CD4-positive, alpha-beta T cell (primary cell): ENCODE data around the gene SAMD4A. TPM values are rescaled to one million over a fixed set of nuclear protein-coding genes. Genes with fewer than 3 reads are reported as not detected.

Source experiments
- ATAC-seq: fragments of 200-7000 bp; cut with Tn5 transposase; one replicate; pipeline ENCODE4 v1.10.0; 2022; ENCODE audit warnings: mild to moderate bottlenecking; ENCODE audit not compliant: poor library complexity
- CTCF ChIA-PET: fragments of 350-600 bp; sonication (Branson Sonifier 250); formaldehyde crosslinking; loops from one replicate; lab custom pipeline; 2021; ENCODE audit warnings: antibody characterized with exemption, inconsistent platforms; lab: Charles Lee
- POLR2A ChIA-PET: fragments of 350-600 bp; sonication (Branson Sonifier 250); formaldehyde crosslinking; loops from one replicate; lab custom pipeline; 2021; ENCODE audit warnings: antibody characterized with exemption, inconsistent platforms; lab: Charles Lee
- DNase-seq, 14 experiments: peaks; one replicate each; pipeline ENCODE4 v3.0.0-alpha.2; 2013 to 2020; ENCODE audit warnings: mixed read lengths in 2 of 14
- H3K27ac ChIP-seq, 2 donors: one replicate each; pipeline versions ENCODE4 v1.5.1 to v1.7.0; 2013; ENCODE audit warnings: low read length in 2 of 2, low read depth in 1 of 2, mild to moderate bottlenecking in 1 of 2
- H3K27me3 ChIP-seq, 2 experiments: 1 replicate in 1 of 2; 2 replicates in 1 of 2; pipeline versions ENCODE4 v1.6.1 to v1.7.0; 2013; ENCODE audit warnings: low read length in 2 of 2, control low read depth in 1 of 2, mild to moderate bottlenecking in 1 of 2, moderate library complexity in 1 of 2; ENCODE audit not compliant: insufficient read depth in 2 of 2, control insufficient read depth in 1 of 2
- H3K36me3 ChIP-seq: one replicate; pipeline ENCODE4 v1.6.1; 2013; ENCODE audit warnings: low read length, control low read depth; ENCODE audit not compliant: insufficient read depth
- H3K4me1 ChIP-seq: one replicate; pipeline ENCODE4 v1.6.1; 2013; ENCODE audit warnings: low read length, control low read depth; ENCODE audit not compliant: insufficient read depth
- H3K4me3 ChIP-seq: one replicate; pipeline ENCODE4 v1.5.1; 2013; ENCODE audit warnings: mild to moderate bottlenecking, low read length, moderate library complexity
- H3K9me3 ChIP-seq, 2 experiments: 1 replicate in 1 of 2; 2 replicates in 1 of 2; pipeline versions ENCODE4 v1.6.1 to v1.7.0; 2013; ENCODE audit warnings: low read length in 2 of 2, mild to moderate bottlenecking in 2 of 2, control low read depth in 1 of 2, moderate library complexity in 1 of 2; ENCODE audit not compliant: control insufficient read depth in 1 of 2, insufficient read depth in 1 of 2
- H3K27ac Mint-ChIP-seq: one replicate; pipeline ENCODE4 v1.8.0; 2020; ENCODE audit warnings: mixed read lengths
- H3K27me3 Mint-ChIP-seq: one replicate; pipeline ENCODE4 v1.8.0; 2021; ENCODE audit warnings: mixed read lengths
- H3K36me3 Mint-ChIP-seq: one replicate; pipeline ENCODE4 v1.8.0; 2021; ENCODE audit warnings: low read depth, mixed read lengths
- H3K4me1 Mint-ChIP-seq: one replicate; pipeline ENCODE4 v1.8.0; 2021; ENCODE audit warnings: low read depth, mixed read lengths
- H3K4me3 Mint-ChIP-seq: one replicate; pipeline ENCODE4 v1.8.0; 2020; ENCODE audit warnings: mild to moderate bottlenecking, mixed read lengths
- H3K9me3 Mint-ChIP-seq: one replicate; pipeline ENCODE4 v1.8.0; 2020; ENCODE audit warnings: mixed read lengths
- intact Hi-C, 2 experiments: fragments of 100-400 bp; cut with DNase I in 1 of 2; cut with micrococcal nuclease in 1 of 2; formaldehyde crosslinking; loops; one replicate each; pipeline versions ENCODE4 v1.15.1 to v1.9.0; 2023 to 2025; cut with DNase I, micrococcal nuclease
- total RNA-seq, 174 experiments: library from RNA in 2 of 174; stranded (reverse) in 2 of 174; gene quantifications; one replicate each; pipeline ENCODE4 v1.2.3 and lab custom pipeline; 2021 to 2026
- TF ChIP-seq, protein P1 (sequence below): fragments of 200-600 bp; IDR thresholded peaks from one replicate; pipeline ENCODE4 v1.8.0; 2022; ENCODE audit warnings: antibody characterized with exemption, mild to moderate bottlenecking

SAMD4A gene
- total RNA-seq, 2 experiments from 2014 or later, result 1.9 to 2.3 TPM

DNA sequence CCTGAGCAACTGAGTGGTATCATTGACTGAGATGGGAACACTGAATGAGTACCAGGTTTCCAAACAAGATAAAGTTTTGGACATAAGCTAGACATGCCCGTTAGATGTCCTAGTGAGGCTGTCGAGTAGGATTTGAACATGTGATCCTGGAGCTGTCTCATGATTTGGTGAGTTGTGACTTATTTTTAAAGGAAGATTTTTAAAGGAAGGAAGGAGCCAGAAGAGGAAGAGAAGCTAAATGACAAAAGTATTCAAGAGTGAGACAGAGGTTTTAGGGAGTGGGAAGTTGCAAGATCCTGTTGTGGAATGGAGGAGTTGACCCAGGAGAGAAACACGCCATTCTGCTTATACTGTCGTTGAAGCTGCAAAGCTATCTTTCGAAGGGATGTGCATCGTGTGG lies 82.1 kb downstream of the SAMD4A start:
- Mint-ChIP-seq H3K4me3 (no peak overlapping the region), H3K27ac (no peak overlapping the region), H3K36me3 (no peaks in the 10 kb centered on the region), H3K4me1 (no peaks in the 10 kb centered on the region), H3K27me3 (peaks cover 19% of the 10 kb centered on the region), H3K9me3 (no peaks in the 10 kb centered on the region)
- POLR2A ChIA-PET, result no interaction called here
- H3K4me1 ChIP-seq, result no peaks in the 10 kb centered on the region
- CTCF ChIA-PET, result no interaction called here
- H3K9me3 ChIP-seq, result no peaks in the 10 kb centered on the region
- TF ChIP-seq, protein P1, sequence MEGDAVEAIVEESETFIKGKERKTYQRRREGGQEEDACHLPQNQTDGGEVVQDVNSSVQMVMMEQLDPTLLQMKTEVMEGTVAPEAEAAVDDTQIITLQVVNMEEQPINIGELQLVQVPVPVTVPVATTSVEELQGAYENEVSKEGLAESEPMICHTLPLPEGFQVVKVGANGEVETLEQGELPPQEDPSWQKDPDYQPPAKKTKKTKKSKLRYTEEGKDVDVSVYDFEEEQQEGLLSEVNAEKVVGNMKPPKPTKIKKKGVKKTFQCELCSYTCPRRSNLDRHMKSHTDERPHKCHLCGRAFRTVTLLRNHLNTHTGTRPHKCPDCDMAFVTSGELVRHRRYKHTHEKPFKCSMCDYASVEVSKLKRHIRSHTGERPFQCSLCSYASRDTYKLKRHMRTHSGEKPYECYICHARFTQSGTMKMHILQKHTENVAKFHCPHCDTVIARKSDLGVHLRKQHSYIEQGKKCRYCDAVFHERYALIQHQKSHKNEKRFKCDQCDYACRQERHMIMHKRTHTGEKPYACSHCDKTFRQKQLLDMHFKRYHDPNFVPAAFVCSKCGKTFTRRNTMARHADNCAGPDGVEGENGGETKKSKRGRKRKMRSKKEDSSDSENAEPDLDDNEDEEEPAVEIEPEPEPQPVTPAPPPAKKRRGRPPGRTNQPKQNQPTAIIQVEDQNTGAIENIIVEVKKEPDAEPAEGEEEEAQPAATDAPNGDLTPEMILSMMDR, result no peak
- no peak overlapping the region for H3K4me3 ChIP-seq
- ATAC-seq, result no peak
- no peak overlapping the region for H3K27ac ChIP-seq
- no peaks in the 10 kb centered on the region for H3K36me3 ChIP-seq
- no peak for DNase-seq
- intact Hi-C loops, result no loop called here
- H3K27me3 ChIP-seq, result no peaks in the 10 kb centered on the region

DNA sequence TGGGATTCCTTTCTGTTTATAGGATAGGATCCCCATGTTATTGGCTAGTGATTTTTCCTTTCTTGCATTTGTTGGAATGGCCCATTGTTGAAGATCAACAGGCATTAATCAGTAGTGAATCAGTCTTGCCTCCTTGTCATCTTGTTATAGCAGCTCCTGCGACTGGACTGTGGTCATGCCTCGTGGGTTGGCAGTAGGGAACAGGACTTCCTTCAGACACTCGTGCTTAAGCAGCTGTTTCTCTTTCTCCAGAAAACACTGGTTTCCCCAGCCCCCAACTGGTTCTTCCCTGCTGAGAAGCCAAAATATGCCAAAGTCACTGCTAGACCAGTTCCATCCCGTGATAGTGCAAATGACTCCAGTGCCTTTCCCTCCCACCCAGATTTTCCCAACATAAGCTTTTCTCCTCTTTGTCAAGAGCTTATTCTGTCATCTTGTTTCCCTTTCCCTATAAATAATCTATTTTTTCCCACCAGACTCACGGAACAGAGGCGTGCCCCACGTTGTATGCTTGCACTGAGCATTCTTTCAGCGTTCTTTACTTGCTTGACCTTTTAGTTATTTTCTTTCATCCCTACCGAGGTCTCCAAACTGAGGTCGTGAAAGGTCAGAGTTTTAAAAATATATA lies 83.5 kb downstream of the SAMD4A start:
- TF ChIP-seq, protein P1, result no peak
- Mint-ChIP-seq H3K27me3 (peaks cover 31% of the 10 kb centered on the region), H3K36me3 (no peaks in the 10 kb centered on the region), H3K4me3 (no peak overlapping the region), H3K4me1 (no peaks in the 10 kb centered on the region), H3K27ac (no peak overlapping the region), H3K9me3 (no peaks in the 10 kb centered on the region)
- Histone ChIP-seq H3K36me3 (no peaks in the 10 kb centered on the region), H3K9me3 (no peaks in the 10 kb centered on the region), H3K4me1 (no peaks in the 10 kb centered on the region), H3K27ac (no peak overlapping the region), H3K4me3 (no peak overlapping the region), H3K27me3 (no peaks in the 10 kb centered on the region)
- intact Hi-C loops, result no loop called here
- ChIA-PET POLR2A (no interaction called here), CTCF (no interaction called here)
- ATAC-seq (no peak), DNase-seq (no peak)

DNA sequence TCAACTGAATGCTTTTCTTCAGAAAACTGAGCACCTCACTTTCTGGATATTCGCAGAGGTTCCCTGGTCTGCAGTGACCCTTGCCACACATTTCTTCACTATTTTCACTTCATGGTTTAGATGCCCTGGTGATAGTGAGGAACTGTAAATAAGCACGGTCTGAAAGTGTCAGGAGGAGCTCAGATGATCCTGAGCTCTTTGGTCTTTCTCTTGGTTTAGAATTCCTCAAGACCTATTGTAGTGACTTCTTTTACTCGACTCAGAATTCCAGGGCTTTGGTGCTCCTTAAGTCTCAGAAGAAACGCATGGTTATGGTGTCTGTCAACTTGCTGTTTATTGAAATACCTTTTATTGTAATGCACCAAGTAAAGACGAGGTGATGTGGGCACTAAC lies 84.0 kb downstream of the SAMD4A start:
- Mint-ChIP-seq H3K27me3 (peaks cover 31% of the 10 kb centered on the region), H3K27ac (no peak overlapping the region), H3K36me3 (no peaks in the 10 kb centered on the region), H3K9me3 (no peaks in the 10 kb centered on the region), H3K4me1 (no peaks in the 10 kb centered on the region), H3K4me3 (no peak overlapping the region)
- DNase-seq, result no peak
- H3K36me3 ChIP-seq, result no peaks in the 10 kb centered on the region
- intact Hi-C loops, result no loop called here
- ChIA-PET POLR2A (no interaction called here), CTCF (no interaction called here)
- no peak overlapping the region for H3K4me3 ChIP-seq
- H3K4me1 ChIP-seq, result no peaks in the 10 kb centered on the region
- H3K27me3 ChIP-seq, result no peaks in the 10 kb centered on the region
- H3K27ac ChIP-seq, result no peak overlapping the region
- ATAC-seq, result no peak
- TF ChIP-seq, protein P1, result no peak
- no peaks in the 10 kb centered on the region for H3K9me3 ChIP-seq
